ENCODE results near the gene SLC9A8. TPM values are rescaled to one million over a fixed set of nuclear protein-coding genes. Genes with fewer than 3 reads are reported as not detected.

The SLC9A8 gene
- polyA plus RNA-seq, 1 donor from 2014 or later = 6.7 TPM

DNA sequence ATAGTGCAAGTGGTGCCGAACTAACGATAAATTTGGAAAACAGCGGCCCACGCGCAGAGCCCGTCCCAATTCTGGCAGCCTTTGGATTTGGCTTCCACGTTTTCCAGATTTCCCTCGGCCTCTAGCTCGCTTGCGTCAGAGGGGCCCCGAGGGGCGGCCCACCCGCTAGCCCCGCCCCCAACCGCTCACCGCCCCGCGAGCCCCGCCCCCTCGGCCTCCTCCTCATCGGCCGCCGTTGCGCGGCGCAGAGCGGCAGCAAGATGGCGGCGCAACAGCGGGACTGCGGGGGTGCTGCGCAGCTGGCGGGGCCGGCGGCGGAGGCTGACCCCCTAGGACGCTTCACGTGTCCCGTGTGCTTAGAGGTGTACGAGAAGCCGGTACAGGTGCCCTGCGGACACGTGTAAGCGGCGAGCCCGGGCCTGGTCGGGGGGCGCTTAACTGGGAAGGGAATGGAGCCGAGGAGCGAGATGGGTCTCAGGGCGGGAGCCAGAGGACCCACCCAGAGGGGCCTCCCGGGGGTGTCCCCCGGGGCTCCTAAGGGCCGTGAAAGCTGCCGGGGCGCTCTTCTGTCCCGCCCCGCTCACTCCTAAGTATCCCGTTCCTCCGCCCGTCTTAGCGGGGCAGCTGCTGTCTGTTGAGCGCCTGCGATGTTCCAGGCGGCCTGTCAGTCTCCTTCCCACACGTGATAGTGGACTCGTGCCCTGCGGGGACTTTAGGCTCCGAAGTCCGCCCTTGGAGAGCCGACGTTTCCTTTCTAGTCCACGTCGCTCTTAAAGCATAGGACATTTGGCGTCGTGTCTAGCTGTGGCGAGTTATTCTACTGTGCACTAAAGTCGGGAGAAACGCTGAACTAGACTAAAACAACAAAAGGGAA lies 123.8 kb downstream of the SLC9A8 start, which contains the start of gene RNF114:
Gene RNF114, plus strand, starts transcription at position 245 of the 874 bp plus-strand sequence. Its CDS starts 16 bp downstream, at position 261.
- Histone ChIP-seq H3K9me2 (ENCODE audit: insufficient read depth, low read length) (no peaks in the 10 kb centered on the region), H3K79me2 (replicated peaks; ENCODE audit: insufficient read depth, low read length) (peaks cover 46% of the 10 kb centered on the region), H3K27me3 (ENCODE audit: insufficient read depth, low read depth, low read length) (no peaks in the 10 kb centered on the region), H3K4me3 (ENCODE audit: low read length) (peak within 1 kb of the TSS; percentile 100), H3K9ac (ENCODE audit: low read length) (peak within 1 kb of the TSS; percentile 92), H3K9me3 (ENCODE audit: low read length) (no peaks in the 10 kb centered on the region), H3K4me2 (ENCODE audit: low read length) (peak within 1 kb of the TSS; percentile 90), H2AFZ (ENCODE audit: low read depth, low read length) (peak within 1 kb of the TSS; percentile 76), H3F3A (ENCODE audit: insufficient read depth, low read length, poor library complexity, severe bottlenecking) (no peaks in the 10 kb centered on the region), H4K20me1 (ENCODE audit: insufficient read depth) (no peaks in the 10 kb centered on the region), H3K27ac (ENCODE audit: low read length) (peak within 1 kb of the TSS; percentile 68), H3K36me3 (ENCODE audit: insufficient read depth, low read length) (no peaks in the 10 kb centered on the region)
- TF ChIP-seq EZH2 (IDR thresholded peaks at IDR 0.05; ENCODE audit: borderline replicate concordance, insufficient read depth, low read length, poor library complexity, severe bottlenecking) (no peak), RAD21 (conservative IDR thresholded peaks at IDR 0.05) (no peak), CTCF (IDR thresholded peaks at IDR 0.05; ENCODE audit: poor library complexity, severe bottlenecking) (peak; percentile 29), POLR2AphosphoS5 (IDR thresholded peaks at IDR 0.05) (peak; percentile 98), SMC3 (conservative IDR thresholded peaks at IDR 0.05; ENCODE audit: poor library complexity) (peak; percentile 24), EP300 (conservative IDR thresholded peaks at IDR 0.05; ENCODE audit: poor library complexity, severe bottlenecking) (peak; percentile 38), MXI1 (conservative IDR thresholded peaks at IDR 0.05; ENCODE audit: poor library complexity, severe bottlenecking) (peak; percentile 93), TAF1 (IDR thresholded peaks at IDR 0.05; ENCODE audit: low read depth) (peak; percentile 79)
- TF ChIP-seq, protein P1, sequence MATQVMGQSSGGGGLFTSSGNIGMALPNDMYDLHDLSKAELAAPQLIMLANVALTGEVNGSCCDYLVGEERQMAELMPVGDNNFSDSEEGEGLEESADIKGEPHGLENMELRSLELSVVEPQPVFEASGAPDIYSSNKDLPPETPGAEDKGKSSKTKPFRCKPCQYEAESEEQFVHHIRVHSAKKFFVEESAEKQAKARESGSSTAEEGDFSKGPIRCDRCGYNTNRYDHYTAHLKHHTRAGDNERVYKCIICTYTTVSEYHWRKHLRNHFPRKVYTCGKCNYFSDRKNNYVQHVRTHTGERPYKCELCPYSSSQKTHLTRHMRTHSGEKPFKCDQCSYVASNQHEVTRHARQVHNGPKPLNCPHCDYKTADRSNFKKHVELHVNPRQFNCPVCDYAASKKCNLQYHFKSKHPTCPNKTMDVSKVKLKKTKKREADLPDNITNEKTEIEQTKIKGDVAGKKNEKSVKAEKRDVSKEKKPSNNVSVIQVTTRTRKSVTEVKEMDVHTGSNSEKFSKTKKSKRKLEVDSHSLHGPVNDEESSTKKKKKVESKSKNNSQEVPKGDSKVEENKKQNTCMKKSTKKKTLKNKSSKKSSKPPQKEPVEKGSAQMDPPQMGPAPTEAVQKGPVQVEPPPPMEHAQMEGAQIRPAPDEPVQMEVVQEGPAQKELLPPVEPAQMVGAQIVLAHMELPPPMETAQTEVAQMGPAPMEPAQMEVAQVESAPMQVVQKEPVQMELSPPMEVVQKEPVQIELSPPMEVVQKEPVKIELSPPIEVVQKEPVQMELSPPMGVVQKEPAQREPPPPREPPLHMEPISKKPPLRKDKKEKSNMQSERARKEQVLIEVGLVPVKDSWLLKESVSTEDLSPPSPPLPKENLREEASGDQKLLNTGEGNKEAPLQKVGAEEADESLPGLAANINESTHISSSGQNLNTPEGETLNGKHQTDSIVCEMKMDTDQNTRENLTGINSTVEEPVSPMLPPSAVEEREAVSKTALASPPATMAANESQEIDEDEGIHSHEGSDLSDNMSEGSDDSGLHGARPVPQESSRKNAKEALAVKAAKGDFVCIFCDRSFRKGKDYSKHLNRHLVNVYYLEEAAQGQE (IDR thresholded peaks at IDR 0.05; ENCODE audit: borderline replicate concordance) = peak; percentile 71

DNA sequence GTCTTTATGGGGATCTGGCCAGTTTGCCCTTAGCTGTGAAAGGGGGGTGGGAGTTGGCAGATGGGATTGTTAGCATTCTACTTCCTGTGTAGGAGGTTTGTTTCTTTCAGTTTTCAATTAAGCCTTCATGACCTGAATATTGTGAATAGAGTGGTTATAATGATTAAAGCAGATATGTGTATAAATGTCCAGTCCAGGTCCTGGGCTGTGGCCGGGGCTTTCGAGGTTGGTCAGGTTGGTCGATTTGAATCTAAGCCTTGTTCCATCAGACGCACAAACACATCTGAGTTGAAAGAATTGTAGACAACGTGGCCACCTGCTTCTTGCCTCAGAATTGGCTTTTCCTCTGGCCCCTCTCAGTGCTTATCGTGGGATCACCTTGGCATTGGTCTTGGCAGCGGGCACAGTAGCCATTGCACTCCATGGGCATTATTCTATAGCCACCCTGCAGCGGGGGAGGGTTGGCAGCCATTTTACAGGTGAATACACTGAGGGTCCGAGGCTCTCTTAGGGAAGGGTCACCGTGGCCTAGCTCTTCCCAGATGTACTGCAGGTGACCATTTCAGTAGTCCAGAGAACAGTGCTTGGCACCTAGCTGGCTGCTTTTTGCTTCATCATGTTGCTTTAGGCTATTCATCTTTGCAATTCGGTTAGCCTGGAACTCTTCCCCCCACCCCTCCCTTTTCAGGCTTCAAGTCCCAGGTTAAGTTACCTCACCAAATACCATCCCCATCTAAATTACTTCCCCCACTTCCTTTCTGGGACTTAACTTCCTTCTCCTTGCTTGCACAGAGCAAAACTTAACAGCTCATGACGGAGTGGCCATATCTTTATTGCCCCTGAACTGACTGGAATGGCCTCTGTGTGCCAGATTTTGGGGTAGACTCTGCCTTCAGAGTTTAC lies 124.7 kb downstream of the SLC9A8 start:
- peak overlapping the region; percentile 68 for H3K27ac ChIP-seq (ENCODE audit: low read length)
- H3K9me3 ChIP-seq (ENCODE audit: low read length) = no peaks in the 10 kb centered on the region
- no peaks in the 10 kb centered on the region for H3K27me3 ChIP-seq (ENCODE audit: insufficient read depth, low read depth, low read length)
- H3K9me2 ChIP-seq (ENCODE audit: insufficient read depth, low read length) = no peaks in the 10 kb centered on the region
- H3K79me2 ChIP-seq (replicated peaks; ENCODE audit: insufficient read depth, low read length) = peaks cover 48% of the 10 kb centered on the region
- peak overlapping the region; percentile 92 for H3K9ac ChIP-seq (ENCODE audit: low read length)
- peak overlapping the region; percentile 100 for H3K4me3 ChIP-seq (ENCODE audit: low read length)
- no peaks in the 10 kb centered on the region for H3K36me3 ChIP-seq (ENCODE audit: insufficient read depth, low read length)
- no peaks in the 10 kb centered on the region for H3F3A ChIP-seq (ENCODE audit: insufficient read depth, low read length, poor library complexity, severe bottlenecking)
- peak overlapping the region; percentile 90 for H3K4me2 ChIP-seq (ENCODE audit: low read length)
- no peaks in the 10 kb centered on the region for H4K20me1 ChIP-seq (ENCODE audit: insufficient read depth)
- TF ChIP-seq CTCF (IDR thresholded peaks at IDR 0.05; ENCODE audit: poor library complexity, severe bottlenecking) = no peak
- peak; percentile 6 for TF ChIP-seq TAF1 (IDR thresholded peaks at IDR 0.05; ENCODE audit: low read depth)
- peak overlapping the region; percentile 76 for H2AFZ ChIP-seq (ENCODE audit: low read depth, low read length)

Measured in neural cell (in vitro differentiated cells).